GM19043 (cell line): ENCODE results near the gene LAMA1.
"Not testable (repeated sequence)": the region's sequence is repeated elsewhere in the genome, so short reads cannot be mapped to it uniquely, and the experiment has no call there.

Source experiments
- ATAC-seq: cut with Tn5 transposase; IDR thresholded peaks from one replicate; pipeline ENCODE4 v1.9.1; 2021; ENCODE audit warnings: low read depth; ENCODE audit not compliant: unreplicated experiment

LAMA1 gene

GRCh38 chr18:6955304-6955703 is 162.3 kb downstream of the LAMA1 start:
- no peak for ATAC-seq

- no peak for ATAC-seq
Observed at GRCh38 chr18:6954501-6954900, 163.1 kb downstream of the LAMA1 start.

- no peak for ATAC-seq
Observed at GRCh38 chr18:6951336-6952090, 166.1 kb downstream of the LAMA1 start.

DNA sequence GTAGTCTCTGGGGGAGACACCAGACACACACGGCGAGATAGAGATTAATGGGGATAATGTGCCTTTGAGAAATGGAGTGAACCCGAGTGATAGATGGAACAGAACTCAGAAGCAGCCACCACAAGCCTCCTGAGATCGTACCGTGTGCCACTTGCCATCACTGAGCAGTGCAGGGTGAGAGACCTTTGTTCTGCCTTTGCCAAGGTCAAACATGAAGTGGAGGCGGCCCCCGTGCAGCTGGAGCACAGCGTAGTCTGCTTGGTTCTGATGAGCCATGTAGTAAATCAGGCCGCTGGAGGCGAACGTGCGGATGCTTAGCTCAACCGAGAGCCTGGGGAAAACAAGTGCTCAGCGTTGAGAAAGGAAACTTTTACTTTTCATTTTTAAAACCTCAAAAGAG is 167.0 kb downstream of the LAMA1 start:
- ATAC-seq = no peak

GRCh38 chr18:6949800-6950586 is 167.6 kb downstream of the LAMA1 start:
- no peak for ATAC-seq

DNA sequence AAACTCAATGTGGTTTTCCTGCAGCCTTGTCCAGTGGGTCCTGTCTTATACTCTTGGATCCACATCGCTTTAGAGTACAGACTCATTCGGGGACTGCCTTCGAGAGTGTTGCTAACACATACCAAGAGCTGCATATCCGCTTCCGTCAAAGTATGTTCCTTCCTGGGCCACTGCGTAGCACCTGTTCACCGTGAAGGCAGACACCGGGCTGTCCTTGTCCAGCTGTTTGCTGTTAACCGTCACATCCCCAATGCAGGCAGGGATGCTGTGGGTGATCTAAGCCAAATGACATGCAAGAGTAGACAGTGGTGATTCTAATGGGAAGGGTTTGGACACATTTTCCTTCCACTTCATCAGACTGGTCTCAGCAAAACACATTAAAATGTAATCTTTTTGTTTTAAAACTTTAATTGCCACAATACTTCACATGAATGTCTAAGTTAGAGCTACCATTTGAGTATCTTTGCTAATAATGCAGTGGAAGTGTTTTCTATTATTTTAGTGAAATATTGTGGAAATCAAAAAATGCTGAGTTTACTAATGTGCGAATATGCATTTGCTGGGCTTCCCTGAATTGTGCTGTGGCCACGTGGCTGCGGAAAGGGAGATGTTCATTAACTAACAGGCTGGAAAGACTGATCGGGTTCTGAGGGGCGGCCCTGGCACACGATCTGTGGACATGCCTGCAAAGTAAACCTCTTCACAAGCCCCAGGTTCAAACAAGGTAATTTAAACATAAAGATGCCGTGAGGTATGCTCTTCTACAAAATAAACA is 169.1 kb downstream of the LAMA1 start:
- no peak for ATAC-seq

- ATAC-seq = no peak
Observed at GRCh38 chr18:6947338-6948030, 170.1 kb downstream of the LAMA1 start.

- no peak for ATAC-seq
Observed at GRCh38 chr18:6943143-6943542, 174.5 kb downstream of the LAMA1 start.

GRCh38 chr18:6942742-6943141 is 174.9 kb downstream of the LAMA1 start:
- ATAC-seq = no peak

DNA sequence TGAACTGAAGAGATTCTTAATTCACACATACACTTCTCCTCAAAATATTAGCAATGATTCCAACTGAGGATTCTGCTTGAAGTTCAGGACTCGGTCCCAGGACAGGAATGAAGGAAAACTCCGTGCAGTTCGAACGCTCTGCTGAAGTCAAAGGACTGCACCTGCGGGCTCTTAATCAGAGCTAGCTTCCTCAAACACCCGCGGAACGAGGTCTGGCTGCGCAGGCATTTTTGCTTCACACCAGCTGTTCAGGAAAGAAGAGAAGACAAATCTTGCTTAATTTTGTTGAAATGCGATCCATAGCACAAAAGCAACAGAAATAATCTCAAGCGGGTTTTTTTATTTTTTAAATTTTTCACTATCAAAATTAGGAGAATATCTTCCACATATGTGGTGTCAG is 175.6 kb downstream of the LAMA1 start:
- no peak for ATAC-seq

DNA sequence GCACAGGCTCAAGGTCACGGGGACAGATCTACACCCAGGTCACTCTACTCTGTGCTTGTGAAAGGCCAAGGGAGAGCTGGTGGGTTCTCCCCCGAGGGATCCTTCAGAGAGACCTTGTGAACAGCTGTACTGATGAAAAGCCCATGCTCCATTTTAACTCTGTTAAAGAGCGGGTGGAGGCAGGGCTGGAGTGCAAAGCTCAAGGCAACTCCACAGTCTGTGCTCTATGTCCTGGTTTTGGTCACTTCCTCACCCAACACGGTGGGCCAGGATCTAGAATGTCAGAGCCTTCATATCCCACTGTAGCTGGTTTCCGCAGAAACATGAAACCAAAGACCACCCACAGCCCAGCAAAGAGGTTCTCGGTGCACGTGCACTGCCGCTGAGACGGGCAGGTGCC is 177.1 kb downstream of the LAMA1 start:
- no peak for ATAC-seq

GRCh38 chr18:6939972-6940371 is 177.6 kb downstream of the LAMA1 start:
- no peak for ATAC-seq

DNA sequence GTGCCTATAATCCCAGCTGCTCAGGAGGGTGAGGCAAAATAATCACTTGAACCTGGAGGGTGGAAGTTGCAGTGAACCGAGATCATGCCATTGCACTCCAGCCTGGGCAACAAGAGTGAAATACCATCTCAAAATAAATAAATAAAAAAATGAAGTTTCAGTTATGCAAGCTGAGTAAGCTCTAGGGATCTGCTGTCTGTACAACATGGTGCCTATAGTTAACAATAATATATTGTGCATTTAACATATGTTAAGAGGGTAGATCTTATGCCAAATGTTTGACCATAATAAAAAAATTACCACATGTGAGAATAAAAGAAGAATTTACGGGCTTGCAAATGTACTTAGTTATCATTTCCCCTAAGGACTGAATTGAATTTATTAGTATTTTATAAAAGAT is 179.2 kb downstream of the LAMA1 start:
- not testable (repeated sequence) for ATAC-seq

GRCh38 chr18:6938003-6938402 is 179.6 kb downstream of the LAMA1 start:
- no peak for ATAC-seq

DNA sequence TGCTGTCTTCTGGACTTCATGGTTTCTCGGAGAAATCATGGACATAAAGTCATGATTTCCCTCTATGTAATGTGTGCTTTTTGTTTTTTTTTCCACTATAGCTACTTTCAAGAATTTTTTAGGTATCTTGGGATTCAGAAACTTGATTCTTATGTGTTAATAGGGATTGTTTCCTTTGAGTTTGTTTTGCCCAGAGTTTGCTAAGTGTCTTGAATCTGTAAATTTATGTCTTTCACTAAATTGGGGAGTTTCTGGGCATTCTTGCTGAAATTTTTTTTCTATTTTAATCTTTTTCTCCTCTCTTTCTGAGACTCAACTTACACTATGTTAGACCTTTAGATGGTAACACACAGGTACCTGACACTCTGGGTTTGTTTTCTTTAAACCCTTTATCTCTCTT is 182.7 kb downstream of the LAMA1 start:
- ATAC-seq = no peak

GRCh38 chr18:6929370-6930102 is 188.1 kb downstream of the LAMA1 start:
- ATAC-seq = no peak

GRCh38 chr18:6928359-6928758 is 189.2 kb downstream of the LAMA1 start:
- ATAC-seq = no peak

- ATAC-seq = no peak
Observed at GRCh38 chr18:6927153-6927552, 190.4 kb downstream of the LAMA1 start.

DNA sequence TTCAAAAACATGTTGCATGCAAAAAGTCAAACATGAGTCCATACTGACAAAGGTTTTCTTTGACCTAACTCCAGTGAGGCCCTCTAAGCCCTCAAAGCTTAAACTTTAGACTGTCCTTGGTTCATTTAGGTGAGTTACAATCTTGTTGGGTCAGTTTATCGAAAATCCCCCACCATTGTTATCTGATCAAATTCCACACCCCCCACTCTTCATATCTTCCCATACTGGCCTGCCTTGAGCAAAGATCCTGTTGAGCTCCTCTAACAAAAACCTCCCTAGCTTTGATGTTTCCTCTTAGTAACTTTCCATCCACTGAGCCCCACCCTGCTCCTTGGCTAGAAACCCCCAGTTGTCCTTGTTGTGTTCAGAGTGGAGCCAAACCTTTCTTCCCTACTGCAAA is 194.4 kb downstream of the LAMA1 start:
- no peak for ATAC-seq

GRCh38 chr18:6921571-6921970 is 196.0 kb downstream of the LAMA1 start:
- ATAC-seq = no peak
